ENCODE results near the gene TTBK2. TPM values are rescaled to one million over a fixed set of nuclear protein-coding genes. Genes with fewer than 3 reads are reported as not detected.

TTBK2 gene
- total and polyA plus RNA-seq, 10 of the 15 experiments (the other 5 are each of a cell fraction or from before 2014, with no cell fraction given) = 0.66 to 9.1 (median 3.7) TPM

DNA sequence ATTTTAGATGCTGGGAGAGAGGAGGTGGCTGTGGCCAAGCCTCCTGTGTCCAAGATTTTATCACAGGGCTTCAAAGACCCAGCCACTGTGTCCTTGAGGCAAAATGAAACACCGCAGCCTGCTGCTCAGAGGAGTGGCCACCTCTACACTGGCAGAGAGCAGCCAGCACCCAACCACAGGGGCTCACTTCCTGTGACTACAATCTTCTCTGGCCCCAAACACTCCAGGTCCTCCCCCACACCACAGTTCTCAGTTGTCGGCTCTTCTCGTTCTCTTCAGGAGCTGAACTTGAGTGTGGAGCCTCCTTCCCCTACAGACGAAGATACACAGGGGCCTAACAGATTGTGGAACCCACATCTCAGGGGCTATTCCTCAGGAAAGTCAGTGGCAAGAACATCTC, 229.3 kb downstream of the TTBK2 start:
- CTCF ChIA-PET = no interaction called here
- Histone ChIP-seq H3K4me1 (ENCODE audit: control insufficient read depth, insufficient read depth, low read length) (no peaks in the 10 kb centered on the region), H3K36me3 (ENCODE audit: control insufficient read depth in 2 of 2, insufficient read depth in 2 of 2, low read length in 1 of 2) (no peaks in the 10 kb centered on the region; a peak in 2 of 4 replicates), H3K9ac (ENCODE audit: control insufficient read depth, insufficient read depth, low read length) (no peak overlapping the region), H3K9me3 (replicated peaks; ENCODE audit: control insufficient read depth, insufficient read depth, low read length) (no peaks in the 10 kb centered on the region), H3K4me2 (ENCODE audit: control insufficient read depth, insufficient read depth) (no peak overlapping the region), H3K79me2 (ENCODE audit: control insufficient read depth, insufficient read depth, low read length) (no peaks in the 10 kb centered on the region), H3K27ac (ENCODE audit: control insufficient read depth, insufficient read depth) (no peak overlapping the region), H2AFZ (ENCODE audit: control insufficient read depth, low read depth, low read length) (no peak overlapping the region), H3K4me3 (no peak overlapping the region), H4K20me1 (ENCODE audit: control insufficient read depth, insufficient read depth) (no peaks in the 10 kb centered on the region), H3K27me3 (replicated peaks in 1 of 2; ENCODE audit: control insufficient read depth in 2 of 2, insufficient read depth in 2 of 2, low read length in 1 of 2) (no peaks in the 10 kb centered on the region)
- 89% methylated on average over 4 of the region's 4 CpGs for WGBS (ENCODE audit: insufficient coverage, insufficient replicate concordance, low lambda C conversion rate, missing lambda C conversion rate)
- intact Hi-C loops (cut with micrococcal nuclease; ENCODE audit: unreplicated experiment) (no loop called here), in situ Hi-C loops (cut with MboI) (no loop called here)
- SMC1A ChIA-PET (ENCODE audit: uncharacterized antibody, unreplicated experiment) = no interaction called here
- POLR2A ChIA-PET = no interaction called here
- BruUV-seq (replicated peaks) = no TSS peak
- DNase-seq (ENCODE audit: low read depth, low spot score) (no peak), FAIRE-seq (no peak), ATAC-seq (no peak)
- TF ChIP-seq FOXM1 (IDR thresholded peaks at IDR 0.05; ENCODE audit: low read depth, low read length) = no peak
- no peak for TF ChIP-seq MEF2B (IDR thresholded peaks at IDR 0.05; ENCODE audit: partially characterized antibody, poor library complexity, severe bottlenecking)
- no peak for TF ChIP-seq POLR2A (IDR thresholded peaks at IDR 0.05; ENCODE audit: low read depth, low read length)
- no peak for TF ChIP-seq NBN (IDR thresholded peaks at IDR 0.05)
- no peak for TF ChIP-seq IRF4 (IDR thresholded peaks at IDR 0.05; ENCODE audit: low read depth, low read length)
- TF ChIP-seq SMARCA5 (IDR thresholded peaks at IDR 0.05) = no peak
- TF ChIP-seq, protein P1, sequence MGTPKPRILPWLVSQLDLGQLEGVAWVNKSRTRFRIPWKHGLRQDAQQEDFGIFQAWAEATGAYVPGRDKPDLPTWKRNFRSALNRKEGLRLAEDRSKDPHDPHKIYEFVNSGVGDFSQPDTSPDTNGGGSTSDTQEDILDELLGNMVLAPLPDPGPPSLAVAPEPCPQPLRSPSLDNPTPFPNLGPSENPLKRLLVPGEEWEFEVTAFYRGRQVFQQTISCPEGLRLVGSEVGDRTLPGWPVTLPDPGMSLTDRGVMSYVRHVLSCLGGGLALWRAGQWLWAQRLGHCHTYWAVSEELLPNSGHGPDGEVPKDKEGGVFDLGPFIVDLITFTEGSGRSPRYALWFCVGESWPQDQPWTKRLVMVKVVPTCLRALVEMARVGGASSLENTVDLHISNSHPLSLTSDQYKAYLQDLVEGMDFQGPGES (IDR thresholded peaks at IDR 0.05) = no peak
- no peak for TF ChIP-seq SMAD1 (IDR thresholded peaks at IDR 0.05; ENCODE audit: low read depth, partially characterized antibody)
- TF ChIP-seq ZSCAN29 (IDR thresholded peaks at IDR 0.05) = no peak
- no peak for TF ChIP-seq HSF1 (IDR thresholded peaks at IDR 0.05; ENCODE audit: low read depth, low read length)
- no peak for TF ChIP-seq JUNB (IDR thresholded peaks at IDR 0.05)
- TF ChIP-seq MEF2A (IDR thresholded peaks at IDR 0.05; ENCODE audit: insufficient read depth, low read depth, low read length) = no peak
- RAD21 ChIA-PET (ENCODE audit: unreplicated experiment) = no interaction called here

Small RNA genes lying within 50 kb of the gene (small RNA-seq; reads per million reads assigned to genes)
- gene KRT8P50 = not detected

Other genes starting within 250 kb of the TTBK2 start
- gene CDAN1, start 183.7 kb downstream of the TTBK2 start, total RNA-seq (2014; rRNA removed) = 7.3 and 9.1 TPM in 2 replicates
- 3.9 and 5.6 TPM in 2 replicates for gene CDAN1, start 183.7 kb downstream of the TTBK2 start, total RNA-seq (2014; rRNA removed; fragmentation: Illumina TruSeq; extraction: Trizol)
- gene CDAN1, start 183.7 kb downstream of the TTBK2 start, total RNA-seq (2021) = 11.2 and 14.2 TPM in 2 replicates
- 5.4 and 6.3 TPM in 2 replicates for gene CDAN1, start 183.7 kb downstream of the TTBK2 start, polyA plus RNA-seq (2011; rRNA removed)
- 2.5 and 4.2 TPM in 2 replicates for gene CDAN1, start 183.7 kb downstream of the TTBK2 start, polyA plus RNA-seq (2014; fragmentation: Illumina TruSeq; extraction: Trizol)
- 1 to 10 TPM in 1 of 2 experiments, under 1 TPM in 1; 0.56 to 1.6 TPM for gene CDAN1, start 183.7 kb downstream of the TTBK2 start, polyA plus RNA-seq (2014; fragmentation: Nextera tagmentation; extraction: Ambion mirVana)
- gene CDAN1, start 183.7 kb downstream of the TTBK2 start, polyA plus RNA-seq (2014; rRNA removed) = 8.3 and 9.3 TPM in 2 replicates
- 1 to 10 TPM; 7.2 to 8.7 TPM for gene CDAN1, start 183.7 kb downstream of the TTBK2 start, polyA plus RNA-seq (2016; fragmentation: Nextera tagmentation; extraction: Ambion mirVana)
- gene UBR1, start 185.3 kb upstream of the TTBK2 start, total RNA-seq (2014; rRNA removed) = 17.9 and 20.8 TPM in 2 replicates
- gene UBR1, start 185.3 kb upstream of the TTBK2 start, total RNA-seq (2014; rRNA removed; fragmentation: Illumina TruSeq; extraction: Trizol) = 25.5 and 27.5 TPM in 2 replicates
- 17.2 and 20.6 TPM in 2 replicates for gene UBR1, start 185.3 kb upstream of the TTBK2 start, total RNA-seq (2021)
- 15.4 and 21.8 TPM in 2 replicates for gene UBR1, start 185.3 kb upstream of the TTBK2 start, polyA plus RNA-seq (2011; rRNA removed)
- 14.9 and 17.5 TPM in 2 replicates for gene UBR1, start 185.3 kb upstream of the TTBK2 start, polyA plus RNA-seq (2014; fragmentation: Illumina TruSeq; extraction: Trizol)
- gene UBR1, start 185.3 kb upstream of the TTBK2 start, polyA plus RNA-seq (2014; fragmentation: Nextera tagmentation; extraction: Ambion mirVana) = 1 to 10 TPM; 4.5 to 5.5 TPM
- 9.3 and 9.7 TPM in 2 replicates for gene UBR1, start 185.3 kb upstream of the TTBK2 start, polyA plus RNA-seq (2014; rRNA removed)
- gene UBR1, start 185.3 kb upstream of the TTBK2 start, polyA plus RNA-seq (2016; fragmentation: Nextera tagmentation; extraction: Ambion mirVana) = 10 to 100 TPM; 22.5 TPM
- gene TMEM62, start 212.8 kb upstream of the TTBK2 start, total RNA-seq (2014; rRNA removed) = 26.6 and 26.8 TPM in 2 replicates
- 23.6 and 24.1 TPM in 2 replicates for gene TMEM62, start 212.8 kb upstream of the TTBK2 start, total RNA-seq (2014; rRNA removed; fragmentation: Illumina TruSeq; extraction: Trizol)
- 15.8 and 18.3 TPM in 2 replicates for gene TMEM62, start 212.8 kb upstream of the TTBK2 start, total RNA-seq (2021)
- gene TMEM62, start 212.8 kb upstream of the TTBK2 start, polyA plus RNA-seq (2011; rRNA removed) = 15.7 and 19.1 TPM in 2 replicates
- 19.1 and 20.3 TPM in 2 replicates for gene TMEM62, start 212.8 kb upstream of the TTBK2 start, polyA plus RNA-seq (2014; fragmentation: Illumina TruSeq; extraction: Trizol)
- 1 to 10 TPM; 7.0 to 9.7 TPM for gene TMEM62, start 212.8 kb upstream of the TTBK2 start, polyA plus RNA-seq (2014; fragmentation: Nextera tagmentation; extraction: Ambion mirVana)
- gene TMEM62, start 212.8 kb upstream of the TTBK2 start, polyA plus RNA-seq (2014; rRNA removed) = 14.1 and 15.6 TPM in 2 replicates
- 10 to 100 TPM; 11.6 to 12.5 TPM for gene TMEM62, start 212.8 kb upstream of the TTBK2 start, polyA plus RNA-seq (2016; fragmentation: Nextera tagmentation; extraction: Ambion mirVana)